Caco-2 (cell line): Measurements from ENCODE around the gene PLEKHN1. TPM values are rescaled to one million over a fixed set of nuclear protein-coding genes. Genes with fewer than 3 reads are reported as not detected.
"Not testable (repeated sequence)": the region's sequence is repeated elsewhere in the genome, so short reads cannot be mapped to it uniquely, and the experiment has no call there.

ENCODE experiments used
- BruUV-seq: library from RNA; stranded (reverse); fragments of 400-500 nt; replicated peaks from 2 replicates; lab custom pipeline; 2021; lab: Mats Ljungman, UMichigan
- CTCF ChIA-PET: fragments of 300-600 bp; sonication (Branson Sonifier 250); formaldehyde crosslinking; loops from one replicate; lab custom pipeline; 2022; ENCODE audit warnings: antibody characterized with exemption; lab: Charles Lee
- POLR2A ChIA-PET: fragments of 300-600 bp; sonication (Branson Sonifier 250); formaldehyde crosslinking; loops from one replicate; lab custom pipeline; 2022; ENCODE audit warnings: antibody characterized with exemption; lab: Charles Lee
- DNase-seq, 2 experiments: peaks; one replicate each; pipeline versions ENCODE4 v3.0.0 to v3.0.0-alpha.2; 2020 to 2022
- H3K27me3 ChIP-seq: replicated peaks from 2 replicates; pipeline ENCODE4 v1.6.0; 2011; ENCODE audit warnings: low read length; ENCODE audit not compliant: control insufficient read depth, insufficient read depth
- H3K36me3 ChIP-seq: 2 replicates; pipeline ENCODE4 v1.5.1; 2011; ENCODE audit warnings: low read length; ENCODE audit not compliant: control insufficient read depth, insufficient read depth
- H3K4me1 ChIP-seq: fragments of 250-450 bp; sonication (Bioruptor Pico); 2 replicates; pipeline ENCODE4 v1.5.1; 2020; ENCODE audit warnings: mild to moderate bottlenecking
- H3K4me3 ChIP-seq: 2 replicates; pipeline ENCODE4 v1.5.1; 2011; ENCODE audit warnings: low read depth, mild to moderate bottlenecking, control low read depth, low read length
- H3K9me3 ChIP-seq: fragments of 250-450 bp; sonication (Bioruptor Pico); 2 replicates; pipeline ENCODE4 v1.5.1; 2020; ENCODE audit warnings: mild to moderate bottlenecking, moderate library complexity
- H3K27ac Mint-ChIP-seq: one replicate; pipeline ENCODE4 v1.8.0; 2022; ENCODE audit warnings: mixed read lengths; ENCODE audit not compliant: unreplicated experiment
- H3K27me3 Mint-ChIP-seq: one replicate; pipeline ENCODE4 v1.8.0; 2022; ENCODE audit warnings: mixed read lengths; ENCODE audit not compliant: insufficient read depth, unreplicated experiment
- H3K36me3 Mint-ChIP-seq: one replicate; pipeline ENCODE4 v1.8.0; 2022; ENCODE audit warnings: mild to moderate bottlenecking, mixed read lengths; ENCODE audit not compliant: insufficient read depth, unreplicated experiment
- H3K4me1 Mint-ChIP-seq: one replicate; pipeline ENCODE4 v1.8.0; 2022; ENCODE audit warnings: low read depth, mixed read lengths; ENCODE audit not compliant: unreplicated experiment
- H3K4me3 Mint-ChIP-seq: one replicate; pipeline ENCODE4 v1.8.0; 2022; ENCODE audit warnings: mild to moderate bottlenecking, moderate library complexity, mixed read lengths; ENCODE audit not compliant: unreplicated experiment
- H3K9me3 Mint-ChIP-seq: one replicate; pipeline ENCODE4 v1.8.0; 2022; ENCODE audit warnings: mixed read lengths; ENCODE audit not compliant: unreplicated experiment
- CTCF ChIP-seq, 2 experiments: fragments of 200-600 bp in 1 of 2; IDR thresholded peaks; 1 replicate in 1 of 2; 2 replicates in 1 of 2; pipeline versions ENCODE4 v1.5.1 to v1.8.0; 2011 to 2022; ENCODE audit warnings: antibody characterized with exemption in 1 of 2, control low read depth in 1 of 2, inconsistent platforms in 1 of 2, low read depth in 1 of 2, low read length in 1 of 2, mild to moderate bottlenecking in 1 of 2, moderate library complexity in 1 of 2; ENCODE audit not compliant: insufficient read depth in 1 of 2, severe bottlenecking in 1 of 2, unreplicated experiment in 1 of 2
- intact Hi-C: fragments of 100-400 bp; cut with micrococcal nuclease; formaldehyde crosslinking; loops from one replicate; pipeline ENCODE4 v1.10.0; 2022; ENCODE audit not compliant: unreplicated experiment
- total RNA-seq: library from RNA; stranded (reverse); gene quantifications from 2 replicates; pipeline ENCODE4 v1.2.3, GENCODE V29; 2022

PLEKHN1 gene
- total RNA-seq, 1 experiment from 2014 or later, result 3.1 TPM

- H3K4me3 ChIP-seq, result peak overlapping the region; percentile 26
- peaks cover 47% of the 10 kb centered on the region for H3K4me1 ChIP-seq
- H3K27me3 ChIP-seq, result no peaks in the 10 kb centered on the region
- TSS peak; percentile 22 for BruUV-seq
- no peaks in the 10 kb centered on the region for H3K36me3 ChIP-seq
- Mint-ChIP-seq H3K27me3 (no peaks in the 10 kb centered on the region), H3K4me1 (peaks cover 21% of the 10 kb centered on the region), H3K4me3 (peak overlapping the region; percentile 61), H3K9me3 (no peaks in the 10 kb centered on the region), H3K27ac (peak overlapping the region; percentile 99), H3K36me3 (peaks cover 46% of the 10 kb centered on the region)
- ChIA-PET POLR2A (interaction anchor here (0.5 to 1.3 kb wide), 5 partner anchors 13 to 30 kb away, joined by 3 to 7 read pairs (median 3); partner anchors contain the start of gene AGRN), CTCF (interaction anchor here (0.7 to 1.8 kb wide), 6 partner anchors 13 to 58 kb away, joined by 3 to 10 read pairs (median 4); partner anchors contain the start of gene AGRN)
- DNase-seq, result peak; percentile 90 to 95
- TF ChIP-seq CTCF (IDR thresholded peaks at IDR 0.05; ENCODE audit: insufficient read depth in 1 of 2, low read depth in 1 of 2, low read length in 1 of 2, severe bottlenecking in 1 of 2, unreplicated experiment in 1 of 2), result no peak
- H3K9me3 ChIP-seq, result no peaks in the 10 kb centered on the region
- intact Hi-C loops, result no loop called here
These were observed 40.2 kb downstream of the PLEKHN1 start for GRCh38 chr1:1006305-1007159.

GRCh38 chr1:1010131-1010530, 43.8 kb downstream of the PLEKHN1 start:
- Mint-ChIP-seq H3K36me3 (peaks cover 42% of the 10 kb centered on the region), H3K4me1 (peaks cover 13% of the 10 kb centered on the region)
- H3K9me3 Mint-ChIP-seq, BruUV-seq, H3K27ac Mint-ChIP-seq, CTCF ChIA-PET, DNase-seq, H3K4me3 ChIP-seq, H3K4me3 Mint-ChIP-seq, POLR2A ChIA-PET, H3K27me3 ChIP-seq, H3K36me3 ChIP-seq, H3K9me3 ChIP-seq, H3K27me3 Mint-ChIP-seq, intact Hi-C loops: not testable (repeated sequence)
- H3K4me1 ChIP-seq, result peaks cover 23% of the 10 kb centered on the region

- CTCF ChIA-PET, result no interaction called here
- no TSS peak for BruUV-seq
- H3K27ac Mint-ChIP-seq, result no peak overlapping the region
- POLR2A ChIA-PET, result no interaction called here
- no peaks in the 10 kb centered on the region for H3K9me3 Mint-ChIP-seq
- H3K4me1 Mint-ChIP-seq, result peaks cover 5% of the 10 kb centered on the region
- Histone ChIP-seq H3K27me3 (no peaks in the 10 kb centered on the region), H3K9me3 (no peaks in the 10 kb centered on the region), H3K4me1 (peaks cover 9% of the 10 kb centered on the region), H3K4me3 (no peak overlapping the region), H3K36me3 (no peaks in the 10 kb centered on the region)
- H3K4me3 Mint-ChIP-seq, result no peak overlapping the region
- no peaks in the 10 kb centered on the region for H3K27me3 Mint-ChIP-seq
- H3K36me3 Mint-ChIP-seq, result peaks cover 31% of the 10 kb centered on the region
- intact Hi-C loops, result no loop called here
- no peak for DNase-seq
- TF ChIP-seq CTCF (IDR thresholded peaks at IDR 0.05; ENCODE audit: insufficient read depth in 1 of 2, low read depth in 1 of 2, low read length in 1 of 2, severe bottlenecking in 1 of 2, unreplicated experiment in 1 of 2), result no peak
These were observed 45.2 kb downstream of the PLEKHN1 start for GRCh38 chr1:1011396-1011949.

GRCh38 chr1:1012736-1013104, 46.4 kb downstream of the PLEKHN1 start:
- H3K36me3 ChIP-seq, DNase-seq, intact Hi-C loops, H3K27me3 ChIP-seq, H3K27me3 Mint-ChIP-seq, H3K9me3 ChIP-seq, H3K4me1 Mint-ChIP-seq, POLR2A ChIA-PET, H3K4me1 ChIP-seq, H3K9me3 Mint-ChIP-seq: not testable (repeated sequence)
- peak overlapping the region; percentile 94 for H3K4me3 Mint-ChIP-seq
- TSS peak; percentile 76 for BruUV-seq
- H3K4me3 ChIP-seq, result peak overlapping the region; percentile 66
- H3K27ac Mint-ChIP-seq, result peak overlapping the region; percentile 91
- peaks cover 30% of the 10 kb centered on the region for H3K36me3 Mint-ChIP-seq
- CTCF ChIA-PET, result interaction anchor here (1.5 kb wide), 1 partner anchor 51 kb away, joined by 9 read pairs; no protein-coding TSS in a partner anchor
